GM18519 (cell line): ENCODE results near the gene KIF23.
"Not testable (repeated sequence)": the region's sequence is repeated elsewhere in the genome, so short reads cannot be mapped to it uniquely, and the experiment has no call there.

ENCODE experiments used
- ATAC-seq: cut with Tn5 transposase; IDR thresholded peaks from one replicate; pipeline ENCODE4 v1.9.1; 2021; ENCODE audit warnings: mild to moderate bottlenecking, moderate library complexity; ENCODE audit not compliant: unreplicated experiment, low FRiP score

The KIF23 gene

GRCh38 chr15:69413822-69414700, at the start of gene KIF23:
KIF23 (plus strand) TSS chr15:69414349; CDS start chr15:69414466, 117 bp downstream.
- peak; percentile 82 for ATAC-seq

GRCh38 chr15:69367236-69367635, 46.9 kb upstream of the KIF23 start:
- ATAC-seq: no peak

GRCh38 chr15:69369631-69370030, 44.5 kb upstream of the KIF23 start:
- no peak for ATAC-seq

GRCh38 chr15:69373406-69373805, 40.7 kb upstream of the KIF23 start:
- no peak for ATAC-seq

GRCh38 chr15:69375151-69375790, 38.9 kb upstream of the KIF23 start:
- ATAC-seq: no peak

GRCh38 chr15:69377216-69377970, 36.8 kb upstream of the KIF23 start:
- no peak for ATAC-seq

GRCh38 chr15:69380100-69380725, 33.9 kb upstream of the KIF23 start:
- no peak for ATAC-seq

- ATAC-seq: no peak
Measured at GRCh38 chr15:69380726-69381105, 33.4 kb upstream of the KIF23 start.

- ATAC-seq: not testable (repeated sequence)
Measured at GRCh38 chr15:69382176-69382575, 32.0 kb upstream of the KIF23 start.

GRCh38 chr15:69384066-69384465, 30.1 kb upstream of the KIF23 start:
- ATAC-seq: not testable (repeated sequence)

GRCh38 chr15:69384626-69385598, 29.2 kb upstream of the KIF23 start:
- no peak for ATAC-seq

- ATAC-seq: no peak
Measured at GRCh38 chr15:69385831-69386230, 28.3 kb upstream of the KIF23 start.

- no peak for ATAC-seq
Measured at GRCh38 chr15:69386284-69386683, 27.9 kb upstream of the KIF23 start.

- no peak for ATAC-seq
Measured at GRCh38 chr15:69388260-69388705, 25.9 kb upstream of the KIF23 start.

GRCh38 chr15:69389426-69389825, 24.7 kb upstream of the KIF23 start:
- ATAC-seq: no peak

- ATAC-seq: no peak
Measured at GRCh38 chr15:69390575-69390974, 23.6 kb upstream of the KIF23 start.

- ATAC-seq: no peak
Measured at GRCh38 chr15:69391046-69391757, 22.9 kb upstream of the KIF23 start.

GRCh38 chr15:69392352-69392751, 21.8 kb upstream of the KIF23 start:
- ATAC-seq: no peak
